HG02981 (cell line): ENCODE results near the gene TBX15.
"Not testable (repeated sequence)": the region's sequence is repeated elsewhere in the genome, so short reads cannot be mapped to it uniquely, and the experiment has no call there.

ENCODE experiments used
- ATAC-seq: cut with Tn5 transposase; IDR thresholded peaks from one replicate; pipeline ENCODE4 v1.9.1; 2021; ENCODE audit warnings: mild to moderate bottlenecking, moderate library complexity; ENCODE audit not compliant: unreplicated experiment

The TBX15 gene

DNA sequence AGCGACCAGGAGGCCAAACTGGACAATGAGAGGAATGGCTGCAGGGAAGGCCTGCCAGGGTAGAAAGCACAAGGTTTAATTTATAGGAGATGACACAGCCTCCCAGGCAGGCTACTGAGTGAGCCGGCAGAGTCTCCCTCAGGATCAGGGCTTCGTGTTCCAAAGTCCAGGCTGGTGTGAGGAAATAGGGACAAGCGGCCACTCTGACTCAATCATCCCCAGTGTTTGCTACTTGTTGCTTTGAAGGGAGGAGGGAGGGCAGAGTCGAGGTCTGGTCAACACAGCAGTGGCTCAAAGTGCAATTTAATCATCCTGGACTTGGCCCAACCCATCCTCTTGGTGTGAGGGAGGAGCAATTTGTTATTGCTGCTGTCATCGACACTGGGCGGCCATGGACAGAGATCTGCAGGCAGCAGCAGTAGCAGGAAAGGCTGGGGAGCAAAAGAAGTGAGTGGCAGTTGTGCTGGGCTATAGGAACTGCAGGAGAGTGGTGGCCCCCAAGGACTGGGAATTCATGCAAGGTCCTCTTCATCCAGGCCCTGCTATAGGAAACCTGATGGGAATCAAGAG, 27.5 kb downstream of the TBX15 start:
- no peak for ATAC-seq

DNA sequence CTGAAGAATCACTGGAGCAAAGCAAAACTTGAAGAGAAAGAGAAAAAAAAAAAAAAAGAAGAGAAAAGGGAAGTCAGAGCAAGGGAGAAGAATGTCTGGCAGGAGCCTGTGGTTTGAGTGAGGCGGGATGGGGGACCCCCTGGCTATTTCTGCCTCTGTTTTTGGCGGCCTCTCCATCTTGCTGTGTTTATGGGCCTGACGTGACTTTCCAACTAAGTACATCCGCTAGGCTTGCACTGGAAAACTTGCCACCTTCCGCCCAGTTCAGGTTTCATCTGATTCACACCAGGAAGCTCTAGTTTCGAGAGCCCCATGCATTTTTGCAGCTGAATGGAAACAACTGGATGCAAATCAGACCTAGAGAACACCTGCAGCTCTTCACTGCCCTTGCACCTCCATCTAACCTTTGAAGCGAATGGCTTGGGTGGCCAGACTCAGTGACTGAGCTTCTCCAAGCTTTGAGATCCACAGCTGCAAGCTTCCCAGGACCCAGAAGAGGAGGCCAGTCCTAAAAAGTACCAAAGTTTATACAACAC, 28.0 kb downstream of the TBX15 start:
- peak; percentile 74 for ATAC-seq

DNA sequence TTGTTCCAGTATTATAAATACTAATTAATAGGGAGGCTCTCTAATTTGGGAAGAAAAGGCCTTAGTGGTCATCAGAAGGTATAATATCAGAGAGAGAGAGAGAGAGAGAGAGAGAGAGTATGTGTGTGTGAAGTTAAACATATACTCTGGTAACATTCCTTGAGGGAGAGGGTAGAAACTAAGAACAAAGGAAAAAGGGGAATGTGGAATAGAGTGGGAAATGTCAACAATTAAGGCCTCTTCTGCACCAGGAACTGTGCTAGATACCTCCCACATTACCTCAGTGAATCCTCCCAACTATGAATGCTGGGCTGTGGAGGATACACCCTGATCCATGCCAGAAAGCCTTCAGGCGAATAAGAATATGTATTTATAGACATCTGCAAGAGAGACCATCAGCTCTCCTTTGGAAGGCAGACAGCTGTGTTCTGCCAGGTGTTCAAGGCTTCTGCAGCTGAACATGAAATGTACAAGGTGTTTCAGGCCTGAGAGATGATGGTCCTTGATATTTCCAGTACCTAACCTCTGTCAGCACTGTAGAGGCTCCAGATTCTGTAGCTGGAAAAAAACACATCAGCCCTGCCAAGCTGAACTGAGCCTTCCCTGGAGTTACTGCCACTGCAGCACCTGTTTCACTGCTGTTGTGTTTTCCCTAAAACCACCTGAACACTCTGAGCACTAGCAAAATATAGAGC, 29.1 kb downstream of the TBX15 start:
- no peak for ATAC-seq

DNA sequence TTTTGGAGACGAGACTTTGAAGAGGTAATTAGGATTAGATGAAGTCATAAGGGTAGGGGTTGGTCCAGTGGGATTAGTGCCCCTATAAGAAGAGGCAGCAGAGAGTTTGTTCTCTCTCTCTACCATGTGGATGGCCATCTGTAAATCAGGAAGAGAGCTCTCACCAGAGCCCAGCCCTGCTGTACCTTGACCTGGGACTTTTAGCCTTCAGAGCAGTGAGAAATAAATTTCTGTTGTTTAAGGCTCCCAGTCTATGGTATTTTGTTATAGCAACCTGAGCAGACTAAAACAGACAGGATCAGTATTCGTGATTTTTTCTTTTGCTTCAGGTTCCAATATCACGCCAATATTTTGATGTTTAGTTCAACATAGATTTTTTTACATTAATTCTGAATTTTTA, 30.0 kb downstream of the TBX15 start:
- no peak for ATAC-seq

DNA sequence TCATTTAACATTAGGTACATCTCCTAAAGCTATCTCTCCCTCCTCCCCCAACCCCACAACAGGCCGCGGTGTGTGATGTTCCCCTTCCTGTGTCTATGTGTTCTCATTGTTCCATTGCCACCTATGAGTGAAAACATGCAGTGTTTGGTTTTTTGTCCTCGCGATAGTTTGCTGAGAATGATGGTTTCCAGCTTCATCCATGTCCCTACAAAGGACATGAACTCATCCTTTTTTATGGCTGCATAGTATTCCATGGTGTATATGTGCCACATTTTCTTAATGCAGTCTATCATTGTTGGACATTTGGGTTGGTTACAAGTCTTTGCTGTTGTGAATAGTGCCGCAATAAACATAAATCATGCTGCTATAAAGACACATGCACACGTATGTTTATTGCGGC, 30.6 kb downstream of the TBX15 start:
- ATAC-seq: not testable (repeated sequence)

DNA sequence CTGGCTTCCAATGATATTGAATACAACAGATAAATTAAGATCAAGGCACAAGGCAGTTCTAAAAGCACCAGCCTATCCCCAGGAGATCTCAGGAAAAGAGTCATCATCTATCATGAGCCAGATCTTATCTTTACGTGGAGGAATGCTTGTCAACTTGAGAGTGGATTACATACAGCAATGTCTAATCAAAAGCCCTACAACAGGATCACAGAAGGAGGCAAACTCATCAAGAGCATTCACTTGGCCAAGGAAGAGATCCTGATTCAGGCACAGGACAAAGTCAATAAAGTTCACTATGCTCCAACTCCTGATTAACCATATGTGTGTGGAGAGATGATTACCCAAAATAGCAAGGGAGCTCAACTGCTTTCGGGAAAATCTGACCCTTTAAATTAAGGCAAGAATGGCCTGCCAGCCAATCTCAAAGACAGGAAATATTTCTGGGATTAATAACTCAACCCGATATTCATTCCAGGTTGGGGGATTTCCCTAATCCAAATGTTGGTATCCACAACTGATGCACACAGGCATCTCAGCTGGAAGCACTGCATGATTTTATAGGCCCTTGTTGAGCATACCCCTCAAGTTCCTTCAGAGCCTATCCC, 33.7 kb downstream of the TBX15 start:
- ATAC-seq: no peak

DNA sequence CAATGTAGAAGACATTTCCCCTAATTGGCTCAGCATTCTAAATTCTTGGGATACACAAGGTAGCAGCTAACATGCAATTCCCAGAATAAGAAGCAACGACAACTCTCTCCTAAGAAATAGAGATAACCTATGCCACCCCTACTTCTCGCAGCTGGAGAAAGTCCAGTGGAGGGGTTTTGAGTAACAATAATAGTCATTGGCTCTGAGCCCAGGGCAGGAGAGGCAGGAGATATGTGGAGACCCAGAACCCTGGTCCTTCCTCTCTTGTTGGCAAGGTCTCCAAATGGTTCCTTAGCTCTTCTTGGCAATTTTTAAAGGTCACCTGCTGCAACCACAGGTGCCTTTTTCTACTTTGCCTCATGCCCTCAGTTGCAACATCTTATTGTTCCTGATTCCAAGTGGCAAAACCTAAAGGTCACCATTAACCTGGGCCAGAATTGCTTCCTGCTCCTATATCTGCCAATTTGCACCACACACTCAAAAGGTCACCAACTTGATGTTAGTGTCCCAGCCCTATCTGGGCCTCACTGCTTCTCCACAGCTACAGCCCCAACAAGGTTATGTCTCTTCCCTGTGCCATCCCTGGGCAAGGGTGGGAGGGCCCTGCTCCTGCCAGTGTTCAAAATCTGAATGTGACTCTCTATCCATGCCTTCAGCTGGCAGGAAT, 36.7 kb downstream of the TBX15 start:
- ATAC-seq: no peak

DNA sequence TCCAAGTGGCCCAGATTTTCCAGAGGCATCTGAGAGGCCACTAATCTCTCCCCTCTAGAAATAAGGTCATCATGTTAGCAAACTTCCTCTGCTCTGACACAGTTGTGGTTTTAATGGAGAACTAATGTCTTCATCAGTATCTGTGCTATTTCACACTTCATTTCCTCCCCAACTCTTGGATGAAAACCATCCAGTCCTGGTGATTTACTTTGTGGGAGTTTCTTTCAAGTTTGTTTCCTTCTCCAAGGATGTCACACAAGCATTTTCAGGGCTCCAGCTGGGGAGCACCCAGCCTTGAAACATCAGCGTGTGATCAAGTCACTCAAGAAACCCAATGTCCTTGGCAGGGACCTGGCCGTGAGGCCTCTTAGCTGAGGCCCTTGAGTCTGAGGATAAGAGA, 38.8 kb downstream of the TBX15 start:
- ATAC-seq: no peak

DNA sequence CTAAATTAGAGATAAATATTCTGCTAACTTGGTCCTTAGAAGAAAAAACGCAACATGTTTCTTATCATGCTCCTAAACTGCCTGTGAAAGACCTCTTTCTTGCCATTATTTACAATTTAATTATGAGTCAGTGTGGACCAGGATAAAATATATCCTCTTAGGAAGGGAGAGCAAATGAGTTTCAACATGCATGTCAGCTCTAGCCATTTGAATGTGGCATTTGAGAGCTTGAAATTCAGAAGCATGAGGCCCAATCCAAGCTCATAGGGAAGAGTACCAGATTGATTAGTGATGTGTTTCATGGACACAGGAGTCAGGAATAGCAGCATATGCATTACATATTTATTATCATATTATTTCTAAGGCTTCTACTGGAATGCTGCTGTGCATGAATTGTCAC, 39.3 kb downstream of the TBX15 start:
- no peak for ATAC-seq

DNA sequence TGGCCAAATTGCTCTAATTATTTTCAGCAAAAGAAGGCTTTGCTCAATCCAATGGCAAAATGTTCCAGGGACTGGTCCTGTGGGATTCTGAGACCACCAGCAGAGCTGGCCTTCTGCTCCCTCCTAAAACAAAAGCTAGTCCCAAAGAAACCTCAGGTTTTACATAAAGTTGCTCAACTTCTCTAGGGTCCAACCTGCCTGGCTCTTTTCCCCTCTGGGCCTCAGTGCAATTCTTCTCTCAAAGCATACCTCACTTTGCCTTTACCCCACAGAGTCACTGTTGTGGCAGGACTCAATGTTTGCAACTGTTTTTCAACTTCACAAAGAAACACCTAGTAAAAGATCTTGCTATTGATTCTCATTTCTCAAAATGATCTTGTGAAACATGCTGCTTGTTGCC, 39.8 kb downstream of the TBX15 start:
- no peak for ATAC-seq

DNA sequence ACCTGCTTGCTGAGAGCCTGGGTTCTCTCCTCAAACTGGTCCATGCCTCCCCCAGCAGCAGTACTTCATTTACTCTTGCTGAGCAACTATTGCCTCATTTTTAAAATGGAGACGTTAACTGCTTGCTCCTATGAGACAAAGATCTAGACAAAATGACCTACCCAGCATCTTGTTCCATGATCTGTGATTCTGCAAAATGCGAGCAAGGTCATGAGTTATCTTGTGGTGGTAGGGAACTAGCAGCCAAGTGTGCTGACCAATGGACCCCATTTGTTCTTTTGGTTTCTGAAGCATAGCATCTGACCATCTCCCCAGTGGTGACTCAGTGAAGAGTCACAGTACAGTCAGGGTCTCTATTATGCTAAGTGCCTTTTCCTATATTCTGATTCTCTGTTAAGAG, 40.4 kb downstream of the TBX15 start:
- ATAC-seq: no peak

DNA sequence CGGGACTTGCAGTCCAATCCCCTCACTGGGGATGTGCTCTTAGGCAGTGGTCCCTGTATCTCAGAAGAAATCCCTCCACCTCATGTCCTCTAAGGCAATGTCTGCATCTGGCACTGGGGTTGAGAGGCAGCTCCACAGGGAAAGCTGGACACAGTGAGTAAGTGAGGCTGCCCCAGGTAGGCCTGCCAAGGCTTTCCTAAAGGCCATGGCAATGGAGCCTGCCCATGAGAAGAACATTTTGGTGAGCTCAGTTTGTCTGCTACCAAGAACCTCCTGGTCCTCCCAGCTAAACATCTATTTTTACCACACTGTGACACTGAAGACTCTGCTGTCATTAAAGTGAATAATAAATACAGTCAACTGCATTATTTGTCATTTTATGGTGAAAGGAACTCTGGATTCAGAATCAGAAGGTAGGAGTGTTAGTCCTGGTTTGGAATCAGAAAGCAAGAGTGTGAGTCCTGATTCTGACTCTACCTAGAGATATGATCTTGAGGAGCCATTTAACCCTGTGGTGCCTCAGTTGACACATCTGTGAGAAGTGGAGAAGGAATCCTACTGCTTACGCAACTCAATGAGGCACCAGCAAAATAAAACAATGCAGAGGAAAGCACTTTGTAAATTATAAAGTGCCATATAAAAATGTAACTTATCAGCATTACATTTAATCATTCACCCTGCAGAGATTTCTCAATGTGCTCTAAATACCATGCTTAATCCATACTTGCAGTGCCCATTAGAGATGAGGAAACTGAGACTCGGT, 41.0 kb downstream of the TBX15 start:
- ATAC-seq: no peak

DNA sequence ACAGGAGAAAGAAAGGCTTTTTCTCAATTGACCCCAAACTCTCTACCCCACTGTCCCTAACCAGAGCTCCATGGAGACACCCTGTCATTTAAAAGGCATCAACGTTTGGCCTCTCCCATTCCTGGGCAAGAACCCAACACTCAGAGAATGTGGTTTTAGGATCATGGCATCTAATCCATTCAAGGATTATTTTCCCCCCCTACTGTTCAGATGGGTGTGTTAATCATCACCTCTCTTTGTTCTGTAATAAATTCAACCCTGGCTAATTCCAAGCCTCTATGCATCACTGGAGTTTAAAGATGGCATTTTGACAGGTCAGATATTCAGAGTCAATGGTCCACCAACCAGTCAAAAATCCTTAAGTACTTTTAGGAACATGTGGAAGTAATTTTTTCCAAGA, 42.7 kb downstream of the TBX15 start:
- no peak for ATAC-seq

DNA sequence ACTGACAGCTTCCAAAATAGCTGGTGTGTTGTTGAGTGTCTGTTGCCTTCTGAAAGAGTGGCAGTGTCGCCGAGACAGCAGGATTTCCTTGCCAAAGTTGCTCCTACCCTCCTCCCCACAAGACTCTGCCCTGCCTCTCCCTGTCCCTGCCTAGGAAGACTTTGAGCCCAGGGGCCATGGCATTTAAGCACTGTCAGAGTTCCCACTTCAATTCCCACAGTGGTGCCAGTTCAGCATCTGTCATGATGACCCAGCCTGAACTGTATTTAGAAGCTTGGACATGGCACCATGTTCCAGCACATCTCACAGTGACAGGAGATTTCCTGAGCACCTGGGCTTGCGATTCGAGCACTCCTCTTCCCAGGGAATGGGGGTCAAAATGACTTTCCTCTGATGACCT, 43.6 kb downstream of the TBX15 start:
- no peak for ATAC-seq

DNA sequence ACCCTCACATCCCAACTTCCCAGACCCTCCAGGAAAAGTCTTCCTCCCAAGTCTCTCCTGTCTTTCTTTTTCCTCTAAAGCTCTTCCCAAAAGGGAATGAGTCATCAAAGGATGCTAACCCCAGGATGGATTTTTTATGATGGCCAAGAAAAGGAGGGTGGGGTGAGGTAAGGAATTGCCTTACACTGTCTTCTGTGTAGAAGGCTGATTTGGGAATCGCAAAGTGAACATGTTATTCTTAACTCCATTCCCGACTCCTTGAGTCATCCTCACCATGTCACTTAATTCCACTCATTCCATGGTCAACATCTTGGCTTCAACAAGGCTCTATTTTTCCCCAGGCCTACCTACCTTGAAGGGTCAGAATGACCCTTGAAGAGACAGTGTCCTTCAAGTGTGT, 44.0 kb downstream of the TBX15 start:
- no peak for ATAC-seq

DNA sequence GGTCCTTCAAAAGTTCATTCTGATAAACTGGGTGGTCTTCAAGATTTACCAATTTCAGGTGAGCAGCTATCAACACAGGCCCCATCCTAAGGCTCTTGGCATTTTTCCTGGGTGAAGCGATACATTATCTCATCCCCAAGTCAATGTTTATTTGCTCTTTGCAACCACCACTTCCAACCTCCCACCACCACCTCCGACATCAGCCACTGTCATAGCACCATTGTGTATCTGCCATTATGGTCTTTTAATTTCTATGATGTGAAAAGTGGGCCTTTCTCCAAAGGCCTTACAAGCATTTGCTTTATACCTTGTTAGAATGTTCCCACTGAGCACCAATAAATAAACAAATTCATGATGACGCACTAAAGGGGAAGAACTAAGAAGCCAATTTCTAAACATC, 47.2 kb downstream of the TBX15 start:
- ATAC-seq: no peak

DNA sequence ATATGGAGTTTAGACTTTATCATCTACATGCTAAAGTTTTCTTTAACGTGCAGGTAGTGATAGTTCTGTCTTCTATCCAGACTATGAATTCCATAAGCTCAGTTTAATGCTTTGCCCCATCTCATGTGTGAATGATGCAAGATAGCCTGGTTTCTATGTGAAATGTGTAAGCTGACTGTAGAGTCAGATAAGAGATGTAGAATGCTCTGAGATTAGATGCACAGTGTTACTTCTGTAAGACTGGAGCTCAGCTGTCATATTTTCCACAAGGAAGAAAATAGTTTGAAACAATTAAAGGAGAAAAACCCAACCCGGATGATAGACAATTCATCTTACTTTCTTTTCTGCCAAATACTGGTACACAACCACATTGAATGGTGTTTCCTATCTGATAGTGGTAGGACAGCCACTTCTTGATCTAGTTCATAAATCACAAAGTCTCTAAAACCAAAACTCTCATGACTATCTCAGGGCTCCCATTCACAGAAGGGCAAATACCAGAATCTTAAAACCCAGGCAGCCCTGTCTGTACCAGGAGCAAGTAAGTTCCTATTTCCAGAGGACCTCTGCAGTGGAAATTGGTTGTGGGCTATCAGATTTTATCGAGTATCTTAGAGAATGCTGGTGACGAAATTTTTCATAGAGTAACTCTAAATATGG, 50.6 kb downstream of the TBX15 start:
- ATAC-seq: no peak

DNA sequence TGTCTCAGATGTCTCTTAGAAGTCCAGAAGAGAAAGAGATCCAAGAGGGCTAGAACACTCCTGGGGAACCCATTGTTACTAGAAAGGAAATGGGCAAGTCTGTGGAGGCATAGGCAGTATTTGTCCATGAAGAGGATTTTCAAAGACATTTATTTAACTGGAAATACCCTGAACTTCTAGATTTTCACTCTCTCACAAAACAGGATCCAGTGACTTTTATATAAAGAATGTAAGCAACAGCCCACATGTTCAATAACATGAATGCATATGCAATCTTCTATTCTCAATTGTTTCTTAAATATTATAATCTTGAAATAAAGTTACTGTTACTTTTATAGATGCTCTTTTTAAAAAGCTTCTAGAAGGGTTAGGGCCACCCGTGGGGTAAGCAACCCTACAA, 53.4 kb downstream of the TBX15 start:
- ATAC-seq: no peak

DNA sequence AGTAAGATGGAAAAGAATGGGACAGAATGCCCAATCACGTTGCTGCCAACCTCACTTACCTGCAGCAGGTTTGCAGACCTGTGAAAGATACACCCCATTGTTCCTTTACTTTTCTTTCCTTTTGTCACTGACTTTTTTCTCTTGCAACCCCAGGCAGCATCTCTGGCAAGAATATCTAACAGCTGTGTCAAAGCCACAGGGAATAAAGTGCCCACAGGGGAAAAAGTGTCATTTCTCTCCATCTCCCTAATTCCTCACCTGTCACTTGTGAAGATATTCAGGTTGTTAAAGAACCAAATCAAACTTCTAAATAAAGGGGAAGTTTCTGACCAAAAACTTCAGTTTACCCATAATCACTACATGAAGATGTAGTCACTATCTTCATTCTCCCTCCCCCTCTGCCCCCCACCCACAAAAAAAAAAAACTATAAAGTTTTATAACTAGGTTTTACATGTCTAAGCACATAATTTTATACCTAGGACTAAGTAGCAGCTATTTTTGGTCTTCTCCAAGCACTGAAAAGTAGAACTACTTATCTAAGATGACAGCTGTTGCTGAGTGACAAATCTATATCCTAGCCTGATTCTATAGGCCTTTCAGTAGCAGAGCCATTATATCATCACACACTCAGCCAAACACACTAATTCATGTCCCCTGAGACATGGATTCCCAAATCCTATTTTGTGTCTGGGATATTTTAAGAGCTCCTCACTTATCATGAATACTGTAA, 54.9 kb downstream of the TBX15 start:
- ATAC-seq: no peak

DNA sequence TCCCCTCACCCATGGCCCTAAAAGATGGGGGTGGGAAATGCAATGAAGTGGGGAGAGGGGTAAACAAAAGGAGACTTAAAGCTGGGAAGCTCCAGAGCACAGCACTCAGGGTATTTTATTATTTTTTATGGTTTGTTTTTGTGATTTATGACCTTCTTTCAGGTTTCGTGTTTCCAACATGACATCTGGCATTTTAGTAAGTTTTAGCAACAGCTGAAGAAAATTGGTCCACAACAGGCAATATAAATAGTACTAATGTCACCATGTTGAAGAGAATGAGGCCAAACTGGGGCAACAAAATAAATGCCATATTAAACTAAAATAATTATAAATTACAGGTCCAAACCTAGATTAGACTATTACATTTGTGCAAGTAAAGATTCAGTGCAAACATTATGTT, 56.3 kb downstream of the TBX15 start:
- ATAC-seq: no peak
